COLO829 (cell line): ENCODE measurements around the gene TEX101.
A peak's percentile ranks its signal among the peaks of the same experiment; 100 is the strongest.

ENCODE experiments used
- DNase-seq: peaks from one replicate; pipeline ENCODE4 v3.0.0; 2012; ENCODE audit warnings: low spot score

TEX101 gene

GRCh38 chr19:43447655-43448054 is 33.0 kb downstream of the TEX101 start:
- DNase-seq, result no peak

GRCh38 chr19:43450545-43450997 is 35.9 kb downstream of the TEX101 start:
- no peak for DNase-seq

- no peak for DNase-seq
Observed at GRCh38 chr19:43452582-43452981, 37.9 kb downstream of the TEX101 start.

- DNase-seq, result no peak
Observed at GRCh38 chr19:43454031-43454430, 39.3 kb downstream of the TEX101 start.

- DNase-seq, result no peak
Observed at GRCh38 chr19:43455321-43456113, 40.8 kb downstream of the TEX101 start.

- no peak for DNase-seq
Observed at GRCh38 chr19:43457809-43458208, 43.1 kb downstream of the TEX101 start.

GRCh38 chr19:43460362-43461016 is 45.8 kb downstream of the TEX101 start:
- DNase-seq, result no peak

- no peak for DNase-seq
Observed at GRCh38 chr19:43461303-43461702, 46.6 kb downstream of the TEX101 start.

GRCh38 chr19:43462383-43462782 is 47.7 kb downstream of the TEX101 start:
- no peak for DNase-seq

GRCh38 chr19:43462785-43463380 is 48.2 kb downstream of the TEX101 start:
- no peak for DNase-seq

GRCh38 chr19:43463381-43464133 is 48.9 kb downstream of the TEX101 start:
- peak; percentile 99 for DNase-seq

- no peak for DNase-seq
Observed at GRCh38 chr19:43464134-43464775, 49.6 kb downstream of the TEX101 start.

GRCh38 chr19:43465468-43466120 is 50.9 kb downstream of the TEX101 start, which contains the start of gene LYPD3:
TSS of gene LYPD3 (minus strand) at chr19:43465608. CDS start at chr19:43465571, 37 bp downstream.
- no peak for DNase-seq

GRCh38 chr19:43466793-43467192 is 52.1 kb downstream of the TEX101 start:
- no peak for DNase-seq

GRCh38 chr19:43467276-43467675 is 52.6 kb downstream of the TEX101 start:
- DNase-seq, result no peak

GRCh38 chr19:43467730-43468129 is 53.0 kb downstream of the TEX101 start:
- DNase-seq, result peak; percentile 96
